Measurements from ENCODE around the gene NFASC. TPM values are rescaled to one million over a fixed set of nuclear protein-coding genes. Genes with fewer than 3 reads are reported as not detected.

NFASC gene
- total and polyA plus RNA-seq, 4 donors: 0.23 to 5.4 (median 1.9) TPM

- no peak for TF ChIP-seq CTCF (IDR thresholded peaks at IDR 0.05; ENCODE audit: low read depth, low read length, missing input control)
Observed at GRCh38 chr1:205043866-205044265, 173.2 kb downstream of the NFASC start (continued).

- 52% methylated on average over 5 of the region's 5 CpGs for WGBS
- Histone ChIP-seq H3K4me1 (ENCODE audit: control insufficient read depth in 4 of 4, insufficient read depth in 4 of 4, low read length in 3 of 4) (peaks cover 4 to 28% (median 16%) of the 10 kb centered on the region in 4 donors), H3K4me3 (ENCODE audit: low read depth in 1 of 3, low read length in 3 of 3) (no peak overlapping the region), H3K36me3 (ENCODE audit: control insufficient read depth in 4 of 4, insufficient read depth in 3 of 4, low read depth in 1 of 4, low read length in 3 of 4) (no peaks in the 10 kb centered on the region), H3K9me3 (ENCODE audit: control insufficient read depth in 4 of 4, low read length in 3 of 4) (no peaks in the 10 kb centered on the region), H3K27ac (ENCODE audit: low read depth in 1 of 2, low read length in 2 of 2) (no peak overlapping the region), H3K27me3 (ENCODE audit: control insufficient read depth in 4 of 4, insufficient read depth in 4 of 4, low read length in 3 of 4) (no peaks in the 10 kb centered on the region), H3K9ac (ENCODE audit: low read depth in 1 of 2, low read length in 2 of 2) (no peak overlapping the region)
- TF ChIP-seq REST (IDR thresholded peaks at IDR 0.05): peak; percentile 82
- TF ChIP-seq SP1 (IDR thresholded peaks at IDR 0.05): no peak
- DNase-seq (ENCODE audit: low spot score): no peak
Observed at GRCh38 chr1:205044741-205045140, 174.1 kb downstream of the NFASC start.

GRCh38 chr1:205045146-205045545, 174.5 kb downstream of the NFASC start:
- no peak for DNase-seq (ENCODE audit: low spot score)
- no peaks in the 10 kb centered on the region for H3K27me3 ChIP-seq (ENCODE audit: control insufficient read depth in 4 of 4, insufficient read depth in 4 of 4, low read length in 3 of 4)
- peaks cover 4 to 28% (median 16%) of the 10 kb centered on the region in 4 donors for H3K4me1 ChIP-seq (ENCODE audit: control insufficient read depth in 4 of 4, insufficient read depth in 4 of 4, low read length in 3 of 4)
- 28% methylated on average over 11 of the region's 11 CpGs for WGBS
- no peak overlapping the region for H3K27ac ChIP-seq (ENCODE audit: low read depth in 1 of 2, low read length in 2 of 2)
- H3K4me3 ChIP-seq (ENCODE audit: low read depth in 1 of 3, low read length in 3 of 3): no peak overlapping the region
- TF ChIP-seq MAX (IDR thresholded peaks at IDR 0.05) (peak; percentile 69), NR2F2 (IDR thresholded peaks at IDR 0.05) (no peak), RXRA (IDR thresholded peaks at IDR 0.05) (no peak), FOXA1 (IDR thresholded peaks at IDR 0.05) (no peak), HNF4G (IDR thresholded peaks at IDR 0.05) (no peak), TAF1 (conservative IDR thresholded peaks at IDR 0.05) (no peak), SP1 (IDR thresholded peaks at IDR 0.05) (no peak), FOXA2 (IDR thresholded peaks at IDR 0.05) (no peak), ZBTB33 (IDR thresholded peaks at IDR 0.05) (no peak)
- no peak overlapping the region for H3K9ac ChIP-seq (ENCODE audit: low read depth in 1 of 2, low read length in 2 of 2)
- no peaks in the 10 kb centered on the region for H3K9me3 ChIP-seq (ENCODE audit: control insufficient read depth in 4 of 4, low read length in 3 of 4)
- H3K36me3 ChIP-seq (ENCODE audit: control insufficient read depth in 4 of 4, insufficient read depth in 3 of 4, low read depth in 1 of 4, low read length in 3 of 4): no peaks in the 10 kb centered on the region
